Measurements from ENCODE around the gene ID2. TPM values are rescaled to one million over a fixed set of nuclear protein-coding genes. Genes with fewer than 3 reads are reported as not detected.

Gene ID2
- total and polyA plus RNA-seq, 3 donors from 2014 or later: 31.3 to 87.2 (median 48.8) TPM

DNA sequence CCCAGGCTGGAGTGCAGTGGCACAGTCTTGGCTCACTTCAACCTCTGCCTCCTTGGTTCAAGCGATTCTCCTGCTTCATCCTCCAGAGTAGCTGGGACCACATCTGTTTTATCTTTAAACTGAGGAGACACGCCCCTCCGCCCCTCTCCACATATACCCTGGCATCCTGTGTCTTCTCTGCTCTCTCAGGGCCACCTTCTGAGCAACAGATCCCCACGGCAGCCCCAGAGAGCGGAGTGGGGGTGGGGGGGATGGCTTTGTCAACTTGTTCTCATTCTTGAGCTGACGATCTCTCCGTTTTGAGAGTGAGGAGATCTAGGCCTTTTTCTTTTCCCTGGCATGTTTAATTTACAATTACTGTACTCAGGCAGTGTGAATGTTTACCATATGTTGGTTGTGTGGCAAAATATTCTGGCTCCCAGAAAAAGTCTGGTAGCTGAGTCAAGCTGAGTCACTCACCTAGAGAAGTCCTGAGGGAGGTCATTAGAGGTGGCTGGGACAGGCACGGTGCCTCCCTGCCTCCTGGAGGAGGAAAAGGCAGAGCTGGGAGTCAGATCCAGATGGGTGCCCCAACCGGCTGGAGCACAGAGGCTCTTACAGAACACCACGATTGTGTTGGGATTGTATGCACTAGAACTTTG, 19.5 kb upstream of the ID2 start:
- peaks cover 5% of the 10 kb centered on the region for H3K4me1 ChIP-seq
- no peaks in the 10 kb centered on the region for H3K27me3 ChIP-seq
- H3K4me3 ChIP-seq: no peak overlapping the region
- WGBS, 2 donors: 83 to 86% methylated on average over 10 of the region's 10 CpGs
- intact Hi-C loops (cut with DNase I; ENCODE audit: low total_unique reads): no loop called here
- no peak overlapping the region for H3K27ac ChIP-seq
- DNase-seq: no peak
- no peaks in the 10 kb centered on the region for H3K36me3 ChIP-seq (ENCODE audit: low read depth, missing control alignments)
- TF ChIP-seq, protein P1, sequence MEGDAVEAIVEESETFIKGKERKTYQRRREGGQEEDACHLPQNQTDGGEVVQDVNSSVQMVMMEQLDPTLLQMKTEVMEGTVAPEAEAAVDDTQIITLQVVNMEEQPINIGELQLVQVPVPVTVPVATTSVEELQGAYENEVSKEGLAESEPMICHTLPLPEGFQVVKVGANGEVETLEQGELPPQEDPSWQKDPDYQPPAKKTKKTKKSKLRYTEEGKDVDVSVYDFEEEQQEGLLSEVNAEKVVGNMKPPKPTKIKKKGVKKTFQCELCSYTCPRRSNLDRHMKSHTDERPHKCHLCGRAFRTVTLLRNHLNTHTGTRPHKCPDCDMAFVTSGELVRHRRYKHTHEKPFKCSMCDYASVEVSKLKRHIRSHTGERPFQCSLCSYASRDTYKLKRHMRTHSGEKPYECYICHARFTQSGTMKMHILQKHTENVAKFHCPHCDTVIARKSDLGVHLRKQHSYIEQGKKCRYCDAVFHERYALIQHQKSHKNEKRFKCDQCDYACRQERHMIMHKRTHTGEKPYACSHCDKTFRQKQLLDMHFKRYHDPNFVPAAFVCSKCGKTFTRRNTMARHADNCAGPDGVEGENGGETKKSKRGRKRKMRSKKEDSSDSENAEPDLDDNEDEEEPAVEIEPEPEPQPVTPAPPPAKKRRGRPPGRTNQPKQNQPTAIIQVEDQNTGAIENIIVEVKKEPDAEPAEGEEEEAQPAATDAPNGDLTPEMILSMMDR (IDR thresholded peaks at IDR 0.05): no peak
- TF ChIP-seq POLR2A (IDR thresholded peaks at IDR 0.05): no peak
- H3K9me3 ChIP-seq: no peaks in the 10 kb centered on the region

DNA sequence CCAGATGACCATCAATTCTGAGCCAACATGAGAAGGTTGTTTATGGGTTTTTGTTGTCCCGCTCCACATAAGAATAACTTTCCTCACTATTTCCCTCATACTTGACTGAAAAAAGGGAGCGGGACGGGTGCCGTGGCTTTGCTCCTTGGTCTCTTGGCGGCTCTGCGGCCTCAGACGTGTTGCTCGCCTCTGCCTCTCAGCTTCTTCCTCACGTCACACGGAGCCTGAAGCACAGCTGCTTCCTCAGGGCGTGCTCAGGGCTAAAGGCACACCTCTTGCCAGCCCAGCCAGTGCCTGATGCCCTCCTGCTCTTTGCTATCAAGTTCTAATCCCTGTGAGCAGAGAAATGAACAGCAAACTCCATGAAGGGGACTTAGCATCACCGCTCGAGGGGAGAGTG, 17.9 kb upstream of the ID2 start:
- TF ChIP-seq, protein P1 (IDR thresholded peaks at IDR 0.05): no peak
- no peak for TF ChIP-seq POLR2A (IDR thresholded peaks at IDR 0.05)
- intact Hi-C loops (cut with DNase I; ENCODE audit: low total_unique reads): no loop called here
- WGBS, 2 donors: 83 to 90% methylated on average over 13 of the region's 13 CpGs

DNA sequence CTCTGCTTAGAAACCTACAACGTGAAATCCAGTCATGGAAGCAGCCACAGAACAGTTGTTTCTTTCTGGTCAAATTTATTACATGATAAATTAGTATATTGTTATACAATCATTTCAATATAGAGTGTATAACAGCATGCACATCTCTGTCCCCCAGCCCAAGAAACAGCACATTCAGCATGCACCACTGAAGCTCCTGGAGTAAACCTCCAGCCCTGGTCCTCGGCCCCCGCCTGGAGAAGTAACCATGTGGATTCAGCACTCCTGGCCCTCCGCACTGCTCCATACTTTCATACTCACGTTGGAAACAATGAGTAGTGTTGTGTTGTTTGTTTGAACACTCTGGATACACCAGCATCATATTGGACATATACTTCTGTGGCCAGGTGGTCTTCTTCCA, 15.3 kb upstream of the ID2 start:
- no peaks in the 10 kb centered on the region for H3K4me1 ChIP-seq
- H3K27me3 ChIP-seq: no peaks in the 10 kb centered on the region
- TF ChIP-seq POLR2A (IDR thresholded peaks at IDR 0.05): no peak
- TF ChIP-seq, protein P1 (IDR thresholded peaks at IDR 0.05): no peak
- 95% methylated on average over 5 of the region's 5 CpGs for WGBS, 2 donors
- no peaks in the 10 kb centered on the region for H3K36me3 ChIP-seq (ENCODE audit: low read depth, missing control alignments)
- H3K4me3 ChIP-seq: no peak overlapping the region
- H3K9me3 ChIP-seq: no peaks in the 10 kb centered on the region
- intact Hi-C loops (cut with DNase I; ENCODE audit: low total_unique reads): no loop called here
- H3K27ac ChIP-seq: no peak overlapping the region
- no peak for DNase-seq

More for the DNA sequence above, 17.9 kb upstream of the ID2 start:
- H3K27ac ChIP-seq: no peak overlapping the region
- no peak for DNase-seq
- H3K4me3 ChIP-seq: no peak overlapping the region
- H3K9me3 ChIP-seq: no peaks in the 10 kb centered on the region
- H3K4me1 ChIP-seq: peaks cover 5% of the 10 kb centered on the region
- H3K36me3 ChIP-seq (ENCODE audit: low read depth, missing control alignments): no peaks in the 10 kb centered on the region
- no peaks in the 10 kb centered on the region for H3K27me3 ChIP-seq

DNA sequence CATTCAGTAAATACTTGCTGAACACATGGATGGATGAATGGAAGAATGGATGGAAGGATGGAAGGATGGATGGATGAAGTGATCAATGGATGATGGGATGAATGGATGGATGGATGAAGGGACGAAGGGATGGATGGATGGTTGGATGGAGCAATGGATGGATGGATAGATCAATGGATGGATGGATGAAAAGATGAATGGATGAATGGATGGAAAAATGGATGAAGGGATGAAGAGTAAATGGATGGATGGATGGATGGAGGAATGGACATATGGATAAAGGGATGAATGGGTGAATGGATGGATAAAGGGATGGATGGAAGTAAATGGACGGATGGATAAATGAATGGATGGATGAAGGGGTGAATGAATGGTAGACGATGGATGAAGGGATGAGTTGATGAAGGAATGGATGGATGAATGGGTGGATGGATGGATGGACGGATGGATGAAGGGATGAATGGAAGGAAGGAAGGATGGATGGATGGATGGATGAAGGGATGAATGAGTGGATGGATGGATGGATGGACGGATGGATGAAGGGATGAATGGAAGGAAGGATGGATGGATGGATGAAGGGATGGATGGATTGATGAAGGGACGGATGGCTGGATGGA, 13.9 kb upstream of the ID2 start:
- no peaks in the 10 kb centered on the region for H3K4me1 ChIP-seq
- H3K27ac ChIP-seq: no peak overlapping the region
- TF ChIP-seq, protein P1 (IDR thresholded peaks at IDR 0.05): no peak
- no peak for TF ChIP-seq POLR2A (IDR thresholded peaks at IDR 0.05)
- intact Hi-C loops (cut with DNase I; ENCODE audit: low total_unique reads): no loop called here
- no peaks in the 10 kb centered on the region for H3K9me3 ChIP-seq
- 90 to 92% methylated on average over 6 of the region's 6 CpGs for WGBS, 2 donors
- no peak overlapping the region for H3K4me3 ChIP-seq
- no peak for DNase-seq
- no peaks in the 10 kb centered on the region for H3K36me3 ChIP-seq (ENCODE audit: low read depth, missing control alignments)
- no peaks in the 10 kb centered on the region for H3K27me3 ChIP-seq
